Gastroesophageal sphincter (tissue), 4 donors: Measurements from ENCODE around the gene EEF1AKMT3. TPM values are rescaled to one million over a fixed set of nuclear protein-coding genes. Genes with fewer than 3 reads are reported as not detected.

Source experiments
- ATAC-seq: fragments of 150-250 bp; one replicate; pipeline ENCODE4 v1.9.1; 2016; ENCODE audit warnings: mild to moderate bottlenecking, moderate library complexity
- H3K27ac ChIP-seq, 4 donors: fragments of 200-600 bp; sonication (generic) in 3 of 4; 1 replicate in 3 of 4; 2 replicates in 1 of 4; pipeline ENCODE4 v1.5.1; 2016 to 2019
- H3K27me3 ChIP-seq: fragments of 200-600 bp; sonication (generic); one replicate; pipeline ENCODE4 v1.5.1; 2019
- H3K36me3 ChIP-seq, 2 donors: fragments of 200-600 bp; sonication (generic); one replicate each; pipeline ENCODE4 v1.5.1; 2019; ENCODE audit warnings: control low read depth in 1 of 2
- H3K4me1 ChIP-seq, 3 donors: fragments of 200-600 bp; sonication (generic); 1 replicate in 2 of 3; 2 replicates in 1 of 3; pipeline ENCODE4 v1.5.1; 2016 to 2019; ENCODE audit warnings: control low read depth in 2 of 3
- H3K4me3 ChIP-seq, 2 donors: fragments of 200-600 bp; sonication (generic); one replicate each; pipeline ENCODE4 v1.5.1; 2019; ENCODE audit warnings: mild to moderate bottlenecking in 1 of 2, moderate library complexity in 1 of 2
- H3K9me3 ChIP-seq, 3 donors: fragments of 200-600 bp; sonication (generic); one replicate each; pipeline ENCODE4 v1.5.1; 2017 to 2019; ENCODE audit warnings: control low read depth in 2 of 3
- EP300 ChIP-seq: sonication (generic); formaldehyde crosslinking; IDR thresholded peaks from one replicate; pipeline ENCODE4 v1.6.1; 2017; ENCODE audit warnings: antibody characterized with exemption, mild to moderate bottlenecking
- POLR2A ChIP-seq, 2 donors: fragments of 450-650 bp; IDR thresholded peaks; one replicate each; pipeline ENCODE4 v1.6.1; 2017; ENCODE audit warnings: antibody characterized with exemption in 2 of 2, mild to moderate bottlenecking in 2 of 2, moderate library complexity in 1 of 2
- POLR2AphosphoS5 ChIP-seq: sonication (generic); formaldehyde crosslinking; IDR thresholded peaks from one replicate; pipeline ENCODE4 v1.6.1; 2017; ENCODE audit warnings: antibody characterized with exemption
- WGBS, 2 donors: methylation state at CpG; one replicate each; pipeline ENCODE4 v1.1.5; 2018; ENCODE audit warnings: low coverage in 1 of 2; 5-methylcytosine and 5-hydroxymethylcytosine counted together
- total RNA-seq, 4 donors: library from RNA; depleted of rRNA; stranded (reverse); fragments of >200 nt; gene quantifications; one replicate each; pipeline ENCODE4 v1.1.0, GENCODE V29; 2016
- TF ChIP-seq, protein P1 (sequence below), 4 experiments: fragments of 200-600 bp in 2 of 4; fragments of 450-650 bp in 2 of 4; sonication (generic) in 1 of 4; IDR thresholded peaks; one replicate each; pipeline ENCODE4 v1.5.1; 2017 to 2019; ENCODE audit warnings: antibody characterized with exemption in 4 of 4, mild to moderate bottlenecking in 2 of 4, moderate library complexity in 2 of 4

The EEF1AKMT3 gene
- total RNA-seq, 4 donors from 2014 or later, result 10.8 to 19.5 (median 11.7) TPM

DNA sequence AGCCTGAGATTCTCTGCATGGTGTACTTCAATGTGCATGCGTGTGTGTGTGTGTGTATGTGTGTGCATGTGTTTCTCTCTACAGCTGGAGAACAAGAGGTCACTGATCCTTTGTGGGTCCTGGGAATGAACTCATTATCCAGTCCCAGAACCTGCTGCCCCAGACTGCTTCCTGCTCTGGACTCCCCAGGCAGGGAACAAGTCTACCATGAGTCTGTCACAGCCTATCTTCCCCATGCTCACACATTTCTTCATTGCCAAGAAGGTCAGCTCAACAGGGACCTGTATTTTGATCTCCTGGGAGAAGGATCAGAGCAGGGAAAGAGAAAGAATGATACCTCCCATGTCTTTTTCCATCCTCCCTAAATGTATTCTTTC, 31.0 kb upstream of the EEF1AKMT3 start:
- Histone ChIP-seq H3K27me3 (peaks cover 58% of the 10 kb centered on the region), H3K27ac (no peak overlapping the region), H3K36me3 (no peaks in the 10 kb centered on the region), H3K4me3 (peak overlapping the region in 1 of 2 donors; percentile 33), H3K9me3 (no peaks in the 10 kb centered on the region), H3K4me1 (peaks cover 4 to 47% (median 31%) of the 10 kb centered on the region in 3 donors)
- no peak for ATAC-seq
- 60% methylated on average over 1 of the region's 1 CpG; no CpG with 5 or more reads in 1 of the 2 donors for WGBS, 2 donors
- TF ChIP-seq, protein P1, sequence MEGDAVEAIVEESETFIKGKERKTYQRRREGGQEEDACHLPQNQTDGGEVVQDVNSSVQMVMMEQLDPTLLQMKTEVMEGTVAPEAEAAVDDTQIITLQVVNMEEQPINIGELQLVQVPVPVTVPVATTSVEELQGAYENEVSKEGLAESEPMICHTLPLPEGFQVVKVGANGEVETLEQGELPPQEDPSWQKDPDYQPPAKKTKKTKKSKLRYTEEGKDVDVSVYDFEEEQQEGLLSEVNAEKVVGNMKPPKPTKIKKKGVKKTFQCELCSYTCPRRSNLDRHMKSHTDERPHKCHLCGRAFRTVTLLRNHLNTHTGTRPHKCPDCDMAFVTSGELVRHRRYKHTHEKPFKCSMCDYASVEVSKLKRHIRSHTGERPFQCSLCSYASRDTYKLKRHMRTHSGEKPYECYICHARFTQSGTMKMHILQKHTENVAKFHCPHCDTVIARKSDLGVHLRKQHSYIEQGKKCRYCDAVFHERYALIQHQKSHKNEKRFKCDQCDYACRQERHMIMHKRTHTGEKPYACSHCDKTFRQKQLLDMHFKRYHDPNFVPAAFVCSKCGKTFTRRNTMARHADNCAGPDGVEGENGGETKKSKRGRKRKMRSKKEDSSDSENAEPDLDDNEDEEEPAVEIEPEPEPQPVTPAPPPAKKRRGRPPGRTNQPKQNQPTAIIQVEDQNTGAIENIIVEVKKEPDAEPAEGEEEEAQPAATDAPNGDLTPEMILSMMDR (IDR thresholded peaks at IDR 0.05), result no peak

DNA sequence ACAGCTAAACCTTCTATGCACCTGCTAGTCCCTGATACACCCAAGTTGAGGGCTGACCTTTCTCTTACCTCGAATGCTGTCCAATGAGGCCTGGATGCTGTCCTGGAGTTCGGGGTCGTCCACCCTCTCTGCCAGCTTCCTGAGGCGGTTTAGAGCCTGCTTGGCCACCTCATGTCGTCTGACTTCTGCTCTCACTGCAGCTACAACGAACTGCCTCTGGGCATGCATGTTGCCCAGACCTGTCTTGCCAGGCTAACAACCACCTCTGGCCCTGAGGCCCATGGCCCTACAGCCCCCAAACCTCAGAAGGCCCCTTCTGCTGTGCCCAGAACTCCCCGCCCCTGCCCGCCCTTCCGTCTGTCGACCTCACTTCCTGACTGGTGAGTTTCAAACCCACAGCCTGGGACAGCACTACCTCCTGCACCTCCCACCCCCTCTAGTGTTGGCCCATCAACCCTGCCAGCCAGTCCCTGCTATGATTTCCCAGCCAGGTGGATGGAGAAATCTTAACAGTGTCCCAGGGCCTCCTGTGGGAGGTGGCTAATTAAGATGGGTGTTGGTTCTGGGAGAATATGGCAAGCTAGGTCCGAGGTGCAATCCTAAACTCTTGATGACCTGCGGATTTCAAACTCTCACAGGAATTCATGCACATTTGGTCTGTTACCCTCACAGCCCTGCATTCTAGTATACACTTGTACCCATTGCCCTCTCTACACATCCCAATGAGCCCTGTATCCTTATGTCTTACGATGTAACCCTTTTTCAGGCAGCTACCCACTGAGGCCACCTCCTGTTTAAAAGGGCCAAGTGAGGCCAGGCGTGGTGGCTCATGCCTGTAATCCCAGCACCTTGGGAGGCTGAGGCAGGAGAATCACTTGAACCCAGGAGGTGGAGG, 30.3 kb upstream of the EEF1AKMT3 start:
- H3K27ac ChIP-seq, result peak overlapping the region in 1 of 4 donors; percentile 34
- peaks cover 51% of the 10 kb centered on the region for H3K27me3 ChIP-seq
- WGBS, 2 donors, result 49 to 51% methylated on average over 9 to 10 of the region's 14 CpGs
- peaks cover 0 to 6% of the 10 kb centered on the region in 2 donors for H3K36me3 ChIP-seq
- no peak for ATAC-seq
- peaks cover 4 to 41% (median 24%) of the 10 kb centered on the region in 3 donors for H3K4me1 ChIP-seq
- TF ChIP-seq POLR2AphosphoS5, result no peak
- TF ChIP-seq, protein P1 (IDR thresholded peaks at IDR 0.05), result no peak
- TF ChIP-seq POLR2A (IDR thresholded peaks at IDR 0.05), result no peak
- no peak for TF ChIP-seq EP300
- no peaks in the 10 kb centered on the region for H3K9me3 ChIP-seq
- peak overlapping the region in 1 of 2 donors; percentile 33 for H3K4me3 ChIP-seq

DNA sequence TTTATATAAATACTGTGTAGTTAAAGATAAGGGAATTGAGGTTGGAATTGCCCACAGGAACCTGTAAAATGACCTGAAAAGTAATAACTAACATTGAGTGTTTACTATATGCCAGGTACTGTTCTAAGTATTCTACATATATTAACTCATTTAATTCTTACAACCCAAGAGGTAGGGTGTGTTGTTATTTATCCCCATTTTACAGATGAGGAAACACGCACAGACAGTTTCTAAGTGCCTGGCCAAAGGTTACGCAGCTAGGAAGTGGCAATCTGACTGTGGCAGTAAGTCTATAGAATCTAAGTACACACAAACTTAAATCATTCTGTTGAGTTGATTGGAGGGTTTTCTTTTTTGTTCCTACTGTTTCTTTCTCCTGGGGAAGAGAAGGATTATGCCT, 28.6 kb upstream of the EEF1AKMT3 start:
- H3K4me1 ChIP-seq, result peaks cover 0 to 25% (median 9%) of the 10 kb centered on the region in 3 donors
- no peak overlapping the region for H3K4me3 ChIP-seq
- 86 to 95% methylated on average over 1 to 2 of the region's 2 CpGs for WGBS, 2 donors
- H3K9me3 ChIP-seq, result no peaks in the 10 kb centered on the region
- ATAC-seq, result no peak
- peaks cover 0 to 23% of the 10 kb centered on the region in 2 donors for H3K36me3 ChIP-seq
- peaks cover 34% of the 10 kb centered on the region for H3K27me3 ChIP-seq
- TF ChIP-seq POLR2A (IDR thresholded peaks at IDR 0.05) (no peak), EP300 (no peak)
- peak overlapping the region in 2 of 4 donors; percentile 93 to 97 for H3K27ac ChIP-seq

DNA sequence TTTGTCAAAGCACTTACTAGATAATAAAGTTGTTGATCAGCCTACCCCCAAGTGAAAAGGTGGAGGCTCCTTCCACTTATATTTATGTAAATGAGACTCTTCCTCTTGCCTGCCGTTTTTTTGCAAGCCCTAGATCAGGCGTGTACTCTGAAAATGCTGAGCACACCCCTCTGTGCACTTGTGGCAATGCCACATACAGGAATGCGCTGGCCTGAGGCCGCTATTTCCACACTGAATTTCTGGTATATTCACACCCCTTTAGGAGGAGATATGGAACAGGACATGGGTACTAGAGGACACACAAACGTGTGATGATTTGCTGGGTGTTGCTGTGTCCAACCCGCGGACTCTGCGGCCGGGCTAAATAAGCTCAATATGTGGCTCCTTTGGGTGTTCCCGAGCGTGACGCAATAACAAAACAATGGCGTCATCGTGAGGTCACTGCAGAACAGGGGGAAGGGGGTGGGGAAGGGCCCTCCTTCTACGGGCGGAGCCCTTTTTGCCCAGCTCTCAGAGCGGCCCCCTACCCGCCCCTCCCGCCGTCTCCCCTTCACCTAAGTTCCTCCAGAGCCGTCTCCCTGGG, 28.1 kb upstream of the EEF1AKMT3 start:
- WGBS, 2 donors, result 5 to 25% methylated on average over 2 to 18 of the region's 21 CpGs

DNA sequence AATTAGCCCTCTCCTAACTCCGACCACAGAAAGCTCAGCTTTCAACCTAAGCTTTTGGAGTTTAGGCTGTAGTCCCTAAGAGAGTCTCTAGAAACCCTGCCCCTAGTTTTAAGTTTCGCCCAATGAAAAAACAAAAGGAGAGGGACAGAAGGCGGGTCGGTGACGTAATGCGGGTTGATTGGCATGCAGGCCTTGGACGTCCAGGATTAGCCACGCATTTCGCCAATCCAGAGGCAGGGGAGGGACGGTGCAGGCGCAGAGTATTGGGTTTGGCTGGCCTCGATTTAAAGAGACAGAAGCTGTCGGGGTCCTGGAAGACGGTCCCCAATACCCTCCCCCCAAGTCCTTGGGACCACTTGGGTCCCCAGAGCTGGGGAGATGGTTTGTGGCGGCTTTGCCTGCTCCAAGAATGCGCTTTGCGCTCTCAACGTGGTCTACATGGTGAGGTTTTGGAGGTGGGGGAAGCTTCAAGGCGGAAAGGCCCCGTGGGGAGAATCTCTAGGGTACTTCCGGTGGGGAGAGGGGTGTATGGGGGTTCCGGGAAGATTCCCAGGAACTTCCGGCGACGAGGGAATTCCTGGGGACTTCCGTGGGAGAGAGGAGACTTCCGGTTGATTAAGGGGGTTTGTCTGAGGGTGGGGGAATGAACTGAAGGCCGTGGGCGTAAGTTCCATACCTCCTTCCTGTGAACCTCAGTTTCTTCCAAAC, 27.5 kb upstream of the EEF1AKMT3 start, which contains the start of gene TSPAN31:
Gene TSPAN31, plus strand, starts transcription at position 263 of the 708 bp plus-strand sequence. Its CDS starts 116 bp downstream, at position 379.
- peak within 1 kb of the TSS; percentile 93 to 97 (median 94) for H3K27ac ChIP-seq
- peaks cover 0 to 21% (median 6%) of the 10 kb centered on the region in 3 donors for H3K4me1 ChIP-seq
- peaks cover 23% of the 10 kb centered on the region for H3K27me3 ChIP-seq
- peak within 1 kb of the TSS; percentile 85 to 90 for H3K4me3 ChIP-seq
- ATAC-seq, result peak; percentile 98
- no peaks in the 10 kb centered on the region for H3K9me3 ChIP-seq
- peaks cover 0 to 34% of the 10 kb centered on the region in 2 donors for H3K36me3 ChIP-seq
- peak in 1 of 2 donors; percentile 36 for TF ChIP-seq POLR2A (IDR thresholded peaks at IDR 0.05)
- TF ChIP-seq EP300, result no peak
- TF ChIP-seq, protein P1 (IDR thresholded peaks at IDR 0.05), result peak in 1 of 4 experiments; percentile 32
- TF ChIP-seq POLR2AphosphoS5, result peak; percentile 71
- WGBS, 2 donors, result 0% methylated on average over 7 to 12 of the region's 29 CpGs

More for the DNA sequence above, 28.1 kb upstream of the EEF1AKMT3 start:
- ATAC-seq, result peak; percentile 83
- peak overlapping the region; percentile 93 to 97 (median 94) for H3K27ac ChIP-seq
- TF ChIP-seq EP300 (no peak), POLR2AphosphoS5 (peak; percentile 12)
- peaks cover 0 to 21% (median 6%) of the 10 kb centered on the region in 3 donors for H3K4me1 ChIP-seq
- H3K9me3 ChIP-seq, result no peaks in the 10 kb centered on the region
- peaks cover 0 to 28% of the 10 kb centered on the region in 2 donors for H3K36me3 ChIP-seq
- H3K27me3 ChIP-seq, result peaks cover 29% of the 10 kb centered on the region
- H3K4me3 ChIP-seq, result peak overlapping the region; percentile 85 to 90
